ENCODE data around the gene TBC1D20. TPM values are rescaled to one million over a fixed set of nuclear protein-coding genes. Genes with fewer than 3 reads are reported as not detected.

The TBC1D20 gene
- total RNA-seq, 6 donors from 2014 or later = 35.5 to 59.7 (median 37.5) TPM

GRCh38 chr20:403582-403957 is 58.8 kb downstream of the TBC1D20 start:
- WGBS, 2 donors = 97 to 100% methylated on average over 3 of the region's 3 CpGs
- Histone ChIP-seq H3K4me1 (peaks cover 6 to 10% (median 7%) of the 10 kb centered on the region in 4 donors), H3K9me3 (no peaks in the 10 kb centered on the region), H3K27me3 (no peaks in the 10 kb centered on the region), H3K36me3 (no peaks in the 10 kb centered on the region), H3K27ac (no peak overlapping the region), H3K4me3 (no peak overlapping the region)
- ATAC-seq (ENCODE audit: low FRiP score in 2 of 2) (no peak), DNase-seq (no peak)
- TF ChIP-seq POLR2AphosphoS5 (IDR thresholded peaks at IDR 0.05) (no peak), POLR2A (IDR thresholded peaks at IDR 0.05) (no peak), EP300 (IDR thresholded peaks at IDR 0.05) (no peak)
- TF ChIP-seq, protein P1, sequence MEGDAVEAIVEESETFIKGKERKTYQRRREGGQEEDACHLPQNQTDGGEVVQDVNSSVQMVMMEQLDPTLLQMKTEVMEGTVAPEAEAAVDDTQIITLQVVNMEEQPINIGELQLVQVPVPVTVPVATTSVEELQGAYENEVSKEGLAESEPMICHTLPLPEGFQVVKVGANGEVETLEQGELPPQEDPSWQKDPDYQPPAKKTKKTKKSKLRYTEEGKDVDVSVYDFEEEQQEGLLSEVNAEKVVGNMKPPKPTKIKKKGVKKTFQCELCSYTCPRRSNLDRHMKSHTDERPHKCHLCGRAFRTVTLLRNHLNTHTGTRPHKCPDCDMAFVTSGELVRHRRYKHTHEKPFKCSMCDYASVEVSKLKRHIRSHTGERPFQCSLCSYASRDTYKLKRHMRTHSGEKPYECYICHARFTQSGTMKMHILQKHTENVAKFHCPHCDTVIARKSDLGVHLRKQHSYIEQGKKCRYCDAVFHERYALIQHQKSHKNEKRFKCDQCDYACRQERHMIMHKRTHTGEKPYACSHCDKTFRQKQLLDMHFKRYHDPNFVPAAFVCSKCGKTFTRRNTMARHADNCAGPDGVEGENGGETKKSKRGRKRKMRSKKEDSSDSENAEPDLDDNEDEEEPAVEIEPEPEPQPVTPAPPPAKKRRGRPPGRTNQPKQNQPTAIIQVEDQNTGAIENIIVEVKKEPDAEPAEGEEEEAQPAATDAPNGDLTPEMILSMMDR (IDR thresholded peaks at IDR 0.05) = no peak

- Histone ChIP-seq H3K27me3 (no peaks in the 10 kb centered on the region), H3K36me3 (peaks cover 0 to 4% (median 0%) of the 10 kb centered on the region in 4 donors), H3K4me3 (no peak overlapping the region), H3K27ac (no peak overlapping the region), H3K9me3 (no peaks in the 10 kb centered on the region), H3K4me1 (peaks cover 6 to 10% (median 7%) of the 10 kb centered on the region in 4 donors)
- no peak for DNase-seq
- no peak for TF ChIP-seq POLR2A (IDR thresholded peaks at IDR 0.05)
- TF ChIP-seq EP300 (IDR thresholded peaks at IDR 0.05) = no peak
- TF ChIP-seq POLR2AphosphoS5 (IDR thresholded peaks at IDR 0.05) = no peak
- TF ChIP-seq, protein P1 (IDR thresholded peaks at IDR 0.05) = no peak
- ATAC-seq (ENCODE audit: low FRiP score in 2 of 2) = no peak
- 93 to 98% methylated on average over 6 of the region's 6 CpGs for WGBS, 2 donors
Observed at GRCh38 chr20:402898-403581, 59.3 kb downstream of the TBC1D20 start.

GRCh38 chr20:402496-402885 is 59.8 kb downstream of the TBC1D20 start:
- TF ChIP-seq POLR2A (IDR thresholded peaks at IDR 0.05) (no peak), EP300 (IDR thresholded peaks at IDR 0.05) (no peak), POLR2AphosphoS5 (IDR thresholded peaks at IDR 0.05) (no peak)
- TF ChIP-seq, protein P1 (IDR thresholded peaks at IDR 0.05) = no peak
- 75 to 82% methylated on average over 2 of the region's 2 CpGs for WGBS, 2 donors
- peaks cover 0 to 9% (median 2%) of the 10 kb centered on the region in 4 donors for H3K36me3 ChIP-seq
- no peaks in the 10 kb centered on the region for H3K27me3 ChIP-seq
- H3K4me1 ChIP-seq = peaks cover 6 to 9% (median 6%) of the 10 kb centered on the region in 4 donors
- no peaks in the 10 kb centered on the region for H3K9me3 ChIP-seq
- DNase-seq (no peak), ATAC-seq (ENCODE audit: low FRiP score in 2 of 2) (no peak)
- no peak overlapping the region for H3K27ac ChIP-seq
- no peak overlapping the region for H3K4me3 ChIP-seq

- H3K4me1 ChIP-seq = peaks cover 0 to 3% (median 1%) of the 10 kb centered on the region in 4 donors
- H3K4me3 ChIP-seq = no peak overlapping the region
- H3K9me3 ChIP-seq = no peaks in the 10 kb centered on the region
- ATAC-seq (ENCODE audit: low FRiP score in 2 of 2) = no peak
- TF ChIP-seq POLR2AphosphoS5 (IDR thresholded peaks at IDR 0.05) (no peak), EP300 (IDR thresholded peaks at IDR 0.05) (no peak), POLR2A (IDR thresholded peaks at IDR 0.05) (no peak)
- TF ChIP-seq, protein P1 (IDR thresholded peaks at IDR 0.05) = no peak
- WGBS, 2 donors = 81 to 83% methylated on average over 8 to 9 of the region's 9 CpGs
- DNase-seq = no peak
- no peaks in the 10 kb centered on the region for H3K27me3 ChIP-seq
- H3K27ac ChIP-seq = no peak overlapping the region
- H3K36me3 ChIP-seq = peaks cover 1 to 15% (median 7%) of the 10 kb centered on the region in 4 donors
Observed at GRCh38 chr20:401682-402495, 60.4 kb downstream of the TBC1D20 start.
